Measurements from ENCODE around the gene CUL1. TPM values are rescaled to one million over a fixed set of nuclear protein-coding genes. Genes with fewer than 3 reads are reported as not detected.

CUL1 gene
- total and polyA plus RNA-seq, 12 donors: 14.0 to 53.4 (median 43.5) TPM

- H3K36me3 ChIP-seq: peaks cover 0 to 86% (median 17%) of the 10 kb centered on the region in 9 donors
- no peaks in the 10 kb centered on the region for H3K9me3 ChIP-seq
- ATAC-seq: peak in 6 of 8 donors; percentile 55 to 85 (median 67)
- DNase-seq: peak in 1 of 2 donors; percentile 15
- no peak overlapping the region for H3K27ac ChIP-seq
- no peak overlapping the region for H3K4me3 ChIP-seq
- peaks cover 0 to 42% (median 24%) of the 10 kb centered on the region in 9 donors for H3K4me1 ChIP-seq
- TF ChIP-seq CTCF (IDR thresholded peaks at IDR 0.05): no peak
- no peaks in the 10 kb centered on the region for H3K27me3 ChIP-seq
- WGBS, 2 donors: 54 to 56% methylated on average over 2 of the region's 2 CpGs
- intact Hi-C loops (cut with DNase I): no loop called here
Observed at GRCh38 chr7:148733496-148733895, 34.8 kb downstream of the CUL1 start.

- Histone ChIP-seq H3K9me3 (no peaks in the 10 kb centered on the region), H3K4me1 (peaks cover 0 to 27% (median 15%) of the 10 kb centered on the region in 9 donors), H3K27ac (no peak overlapping the region), H3K27me3 (no peaks in the 10 kb centered on the region), H3K36me3 (peaks cover 0 to 96% (median 20%) of the 10 kb centered on the region in 9 donors), H3K4me3 (no peak overlapping the region)
- TF ChIP-seq CTCF (IDR thresholded peaks at IDR 0.05): no peak
- ATAC-seq (peak in 5 of 8 donors; percentile 27 to 68 (median 48)), DNase-seq (peak in 1 of 2 donors; percentile 26)
- 71 to 74% methylated on average over 11 of the region's 11 CpGs for WGBS, 2 donors
- intact Hi-C loops (cut with DNase I): no loop called here
Observed at GRCh38 chr7:148735141-148735540, 36.4 kb downstream of the CUL1 start.

GRCh38 chr7:148735967-148736366 lies 37.3 kb downstream of the CUL1 start:
- WGBS, 2 donors: 93 to 99% methylated on average over 3 of the region's 3 CpGs
- Histone ChIP-seq H3K27ac (no peak overlapping the region), H3K36me3 (peaks cover 0 to 96% (median 28%) of the 10 kb centered on the region in 9 donors), H3K4me3 (no peak overlapping the region), H3K9me3 (no peaks in the 10 kb centered on the region), H3K27me3 (no peaks in the 10 kb centered on the region), H3K4me1 (peaks cover 0 to 25% (median 15%) of the 10 kb centered on the region in 9 donors)
- intact Hi-C loops (cut with DNase I): no loop called here
- DNase-seq (no peak), ATAC-seq (no peak)
- TF ChIP-seq CTCF (IDR thresholded peaks at IDR 0.05): no peak

- Histone ChIP-seq H3K27ac (no peak overlapping the region), H3K4me3 (no peak overlapping the region), H3K36me3 (peaks cover 0 to 90% (median 24%) of the 10 kb centered on the region in 9 donors), H3K9me3 (peaks cover 0 to 5% (median 0%) of the 10 kb centered on the region in 11 donors), H3K27me3 (no peaks in the 10 kb centered on the region), H3K4me1 (peaks cover 0 to 11% (median 3%) of the 10 kb centered on the region in 9 donors)
- intact Hi-C loops (cut with DNase I): no loop called here
- ATAC-seq: peak in 1 of 8 donors; percentile 10
- no peak for DNase-seq
- TF ChIP-seq CTCF (IDR thresholded peaks at IDR 0.05): no peak
- 87 to 89% methylated on average over 14 of the region's 14 CpGs for WGBS, 2 donors
Observed at GRCh38 chr7:148738737-148739535, 40.2 kb downstream of the CUL1 start.
